A549 treated with CORT108297 at 1 μM for 4 hours (cell line): ENCODE measurements around the gene LAP3. TPM values are rescaled to one million over a fixed set of nuclear protein-coding genes. Genes with fewer than 3 reads are reported as not detected.

Experiments used
- total RNA-seq: library from RNA; stranded (reverse); fragments of 200-300 nt; extraction: Qiagen RNA extraction; gene quantifications from 5 replicates; pipeline ENCODE4 v1.2.3, GENCODE V29; 2022

LAP3 gene
- 31.6 to 43.6 TPM (median 33.4 TPM) in 5 replicates for total RNA-seq

GRCh38 chr4:17576932-17577664 lies at the start of gene LAP3:
LAP3 (plus strand) TSS chr4:17577198; CDS start chr4:17577466, 268 bp downstream.

GRCh38 chr4:17614416-17615299 lies 37.7 kb downstream of the LAP3 start, which contains the start of gene MED28:
MED28 (plus strand) TSS chr4:17614641; CDS start chr4:17614655, 14 bp downstream.

Other genes starting within 250 kb of the LAP3 start
- gene QDPR, start 65.1 kb upstream of the LAP3 start, total RNA-seq: 47.9 to 58.4 TPM (median 49.1 TPM) in 5 replicates
- gene CLRN2, start 62.0 kb upstream of the LAP3 start, total RNA-seq: not detected in 5 replicates
- gene MED28, start 37.4 kb downstream of the LAP3 start, total RNA-seq: 27.0 to 42.2 TPM (median 32.3 TPM) in 5 replicates
- 0.01 to 0.06 TPM (median 0.05 TPM) in 5 replicates for gene FAM184B, start 204.4 kb downstream of the LAP3 start, total RNA-seq
- 4.9 to 6.7 TPM (median 6.6 TPM) in 5 replicates for gene DCAF16, start 233.6 kb downstream of the LAP3 start, total RNA-seq
- gene NCAPG, start 233.8 kb downstream of the LAP3 start, total RNA-seq: 25.6 to 28.3 TPM (median 27.2 TPM) in 5 replicates